H9 (cell line): ENCODE results near the gene MRPS16. TPM values are rescaled to one million over a fixed set of nuclear protein-coding genes. Genes with fewer than 3 reads are reported as not detected.

Source experiments
- DNase-seq: peaks from one replicate; pipeline ENCODE4 v3.0.0-alpha.2; 2017
- H2AFZ ChIP-seq: one replicate; pipeline ENCODE4 v1.6.1; 2013; ENCODE audit warnings: mild to moderate bottlenecking, low read length, control low read depth, moderate library complexity
- H2AK5ac ChIP-seq: 2 replicates; pipeline ENCODE4 v1.6.1; 2013; ENCODE audit warnings: low read length, control low read depth, mixed read lengths; ENCODE audit not compliant: insufficient read length
- H2BK120ac ChIP-seq: one replicate; pipeline ENCODE4 v1.6.1; 2013; ENCODE audit warnings: low read depth, mild to moderate bottlenecking, low read length, control low read depth, inconsistent platforms; ENCODE audit not compliant: poor library complexity, severe bottlenecking
- H2BK12ac ChIP-seq: 2 replicates; pipeline ENCODE4 v1.6.1; 2013; ENCODE audit warnings: low read length, control low read depth, mixed read lengths, low read depth; ENCODE audit not compliant: insufficient read length
- H2BK15ac ChIP-seq: 2 replicates; pipeline ENCODE4 v1.6.1; 2013; ENCODE audit warnings: low read depth, low read length, control low read depth
- H2BK20ac ChIP-seq: one replicate; pipeline ENCODE4 v1.6.1; 2013; ENCODE audit warnings: low read depth, mild to moderate bottlenecking, low read length, control low read depth, inconsistent platforms; ENCODE audit not compliant: poor library complexity, severe bottlenecking
- H2BK5ac ChIP-seq: 2 replicates; pipeline ENCODE4 v1.6.1; 2013; ENCODE audit warnings: low read length, control low read depth, mixed read lengths; ENCODE audit not compliant: insufficient read length
- H3K14ac ChIP-seq: 2 replicates; pipeline ENCODE4 v1.6.1; 2013; ENCODE audit warnings: low read length, control low read depth; ENCODE audit not compliant: insufficient read depth
- H3K18ac ChIP-seq: 2 replicates; pipeline ENCODE4 v1.6.1; 2013; ENCODE audit warnings: low read depth, mild to moderate bottlenecking, mixed read lengths, low read length, control low read depth; ENCODE audit not compliant: insufficient read length
- H3K23ac ChIP-seq: 2 replicates; pipeline ENCODE4 v1.6.1; 2013; ENCODE audit warnings: low read length, control low read depth, mixed read lengths, low read depth; ENCODE audit not compliant: insufficient read length
- H3K23me2 ChIP-seq: 2 replicates; pipeline ENCODE4 v1.6.1; 2013; ENCODE audit warnings: low read depth, mild to moderate bottlenecking, mixed read lengths, low read length, control low read depth; ENCODE audit not compliant: insufficient read length, poor library complexity, severe bottlenecking
- H3K27ac ChIP-seq: 2 replicates; pipeline ENCODE4 v1.5.1; 2013; ENCODE audit warnings: low read length, control low read depth, mixed read lengths, low read depth; ENCODE audit not compliant: insufficient read length
- H3K27me3 ChIP-seq: 2 replicates; pipeline ENCODE4 v1.6.1; 2013; ENCODE audit warnings: low read length, control low read depth, inconsistent platforms; ENCODE audit not compliant: insufficient read depth
- H3K4ac ChIP-seq: 2 replicates; pipeline ENCODE4 v1.6.1; 2013; ENCODE audit warnings: low read depth, mild to moderate bottlenecking, control low read depth, inconsistent platforms, low read length, moderate library complexity
- H3K4me1 ChIP-seq: 2 replicates; pipeline ENCODE4 v1.6.1; 2013; ENCODE audit warnings: low read length, control low read depth, inconsistent platforms; ENCODE audit not compliant: insufficient read depth
- H3K4me2 ChIP-seq: 2 replicates; pipeline ENCODE4 v1.6.1; 2013; ENCODE audit warnings: low read length, control low read depth, mixed read lengths; ENCODE audit not compliant: insufficient read length, insufficient read depth
- H3K56ac ChIP-seq: 2 replicates; pipeline ENCODE4 v1.6.1; 2013; ENCODE audit warnings: low read depth, mild to moderate bottlenecking, mixed read lengths, low read length, control low read depth; ENCODE audit not compliant: insufficient read length
- H3K79me1 ChIP-seq: 2 replicates; pipeline ENCODE4 v1.6.1; 2013; ENCODE audit warnings: low read depth, mild to moderate bottlenecking, moderate library complexity, low read length, control low read depth, inconsistent platforms; ENCODE audit not compliant: insufficient read depth, poor library complexity, severe bottlenecking
- H3K79me2 ChIP-seq: 2 replicates; pipeline ENCODE4 v1.6.1; 2013; ENCODE audit warnings: low read length, control low read depth, inconsistent platforms; ENCODE audit not compliant: insufficient read depth
- H3K9ac ChIP-seq: 2 replicates; pipeline ENCODE4 v1.6.1; 2013; ENCODE audit warnings: low read length, control low read depth, mixed read lengths; ENCODE audit not compliant: insufficient read length; ENCODE audit errors: extremely low read depth
- H3K9me3 ChIP-seq: one replicate; pipeline ENCODE4 v1.6.1; 2013; ENCODE audit warnings: low read depth, low read length, inconsistent platforms; ENCODE audit not compliant: control insufficient read depth
- H3T11ph ChIP-seq: one replicate; pipeline ENCODE4 v1.6.1; 2013; ENCODE audit warnings: mild to moderate bottlenecking, low read length, control low read depth, inconsistent platforms
- H4K20me1 ChIP-seq: one replicate; pipeline ENCODE4 v1.6.1; 2013; ENCODE audit not compliant: control insufficient read depth, insufficient read length, insufficient read depth
- H4K5ac ChIP-seq: 2 replicates; pipeline ENCODE4 v1.6.1; 2013; ENCODE audit warnings: low read depth, mild to moderate bottlenecking, mixed read lengths, low read length, control low read depth; ENCODE audit not compliant: insufficient read length
- H4K8ac ChIP-seq: replicated peaks from 2 replicates; pipeline ENCODE4 v1.6.1; 2013; ENCODE audit warnings: low read length, control low read depth, mixed read lengths, low read depth; ENCODE audit not compliant: insufficient read length
- H4K91ac ChIP-seq: 2 replicates; pipeline ENCODE4 v1.6.1; 2013; ENCODE audit warnings: low read depth, mild to moderate bottlenecking, moderate library complexity, mixed read lengths, low read length, control low read depth; ENCODE audit not compliant: insufficient read length
- H3K27ac Mint-ChIP-seq, 3 experiments: 2 replicates in 2 of 3; 3 replicates in 1 of 3; pipeline ENCODE4 v1.8.0; 2020 to 2021; ENCODE audit warnings: mixed read lengths in 3 of 3, mild to moderate bottlenecking in 1 of 3, moderate library complexity in 1 of 3
- H3K27me3 Mint-ChIP-seq: 2 replicates; pipeline ENCODE4 v1.8.0; 2021; ENCODE audit warnings: low read depth, mild to moderate bottlenecking, moderate library complexity, mixed read lengths
- H3K36me3 Mint-ChIP-seq, 3 experiments: 2 replicates in 2 of 3; 3 replicates in 1 of 3; pipeline ENCODE4 v1.8.0; 2020 to 2021; ENCODE audit warnings: low read depth in 3 of 3, mixed read lengths in 3 of 3; ENCODE audit not compliant: insufficient read depth in 1 of 3
- H3K4me1 Mint-ChIP-seq, 2 experiments: 2 replicates each; pipeline ENCODE4 v1.8.0; 2020; ENCODE audit warnings: mixed read lengths in 2 of 2
- H3K4me3 Mint-ChIP-seq, 2 experiments: 2 replicates in 1 of 2; 3 replicates in 1 of 2; pipeline ENCODE4 v1.8.0; 2020 to 2021; ENCODE audit warnings: mild to moderate bottlenecking in 2 of 2, mixed read lengths in 2 of 2, moderate library complexity in 1 of 2
- H3K9me3 Mint-ChIP-seq, 2 experiments: 2 replicates in 1 of 2; 3 replicates in 1 of 2; pipeline ENCODE4 v1.8.0; 2020; ENCODE audit warnings: mild to moderate bottlenecking in 2 of 2, mixed read lengths in 2 of 2, moderate library complexity in 1 of 2
- WGBS: extraction: QIAGEN DNeasy Blood & Tissue Kit; methylation state at CpG from one replicate; pipeline ENCODE4 v1.1.7; 2013; ENCODE audit warnings: missing lambda C conversion rate, low lambda C conversion rate, mixed read lengths; ENCODE audit not compliant: insufficient read length; ENCODE audit errors: extremely low coverage; 5-methylcytosine and 5-hydroxymethylcytosine counted together
- total RNA-seq: library from RNA; stranded (reverse); gene quantifications from 2 replicates; pipeline ENCODE4 v1.2.1, GENCODE V29; 2021
- TF ChIP-seq, protein P1 (sequence below): fragments of 200-600 bp; sonication (generic); conservative IDR thresholded peaks from 3 replicates; pipeline ENCODE4 v1.8.0; 2021; ENCODE audit warnings: antibody characterized with exemption, mild to moderate bottlenecking

MRPS16 gene
- total RNA-seq, 1 experiment from 2014 or later: 122 TPM

DNA sequence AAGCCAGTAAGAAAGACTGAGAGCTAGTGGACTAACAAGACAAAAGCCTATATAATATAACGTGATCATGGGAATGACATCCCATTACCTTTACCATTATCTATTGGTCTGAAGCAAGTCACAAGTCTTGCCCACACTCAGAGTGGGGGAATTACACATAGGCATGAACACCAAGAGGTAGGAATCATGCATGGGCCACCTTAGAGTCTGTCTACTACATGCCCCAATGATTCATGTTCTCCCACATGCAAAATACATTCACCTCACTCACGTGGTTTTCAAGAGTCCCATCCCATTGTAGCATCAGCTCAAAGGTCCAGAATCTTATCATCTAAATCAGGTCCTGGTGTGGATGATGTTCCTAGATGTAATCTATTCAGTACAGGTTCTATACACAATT, 34.8 kb downstream of the MRPS16 start:
- Histone ChIP-seq H3K56ac (no peak overlapping the region), H2BK15ac (no peak overlapping the region), H2BK120ac (no peak overlapping the region), H3K9ac (no peak overlapping the region), H3K14ac (no peak overlapping the region), H4K91ac (no peak overlapping the region), H4K5ac (no peak overlapping the region), H2AFZ (no peak overlapping the region), H3K4ac (no peak overlapping the region), H3K9me3 (no peaks in the 10 kb centered on the region), H4K8ac (no peak overlapping the region), H3K27me3 (no peaks in the 10 kb centered on the region), H2BK12ac (no peak overlapping the region), H3K79me2 (no peaks in the 10 kb centered on the region; the same call in 1 of the 2 replicates), H2AK5ac (no peak overlapping the region), H3K23ac (no peak overlapping the region), H3T11ph (no peak overlapping the region), H3K4me1 (no peaks in the 10 kb centered on the region), H2BK20ac (no peak overlapping the region), H2BK5ac (no peak overlapping the region), H3K27ac (no peak overlapping the region), H3K79me1 (no peaks in the 10 kb centered on the region), H3K23me2 (no peaks in the 10 kb centered on the region), H4K20me1 (no peaks in the 10 kb centered on the region), H3K4me2 (no peak overlapping the region), H3K18ac (no peak overlapping the region)
- TF ChIP-seq, protein P1, sequence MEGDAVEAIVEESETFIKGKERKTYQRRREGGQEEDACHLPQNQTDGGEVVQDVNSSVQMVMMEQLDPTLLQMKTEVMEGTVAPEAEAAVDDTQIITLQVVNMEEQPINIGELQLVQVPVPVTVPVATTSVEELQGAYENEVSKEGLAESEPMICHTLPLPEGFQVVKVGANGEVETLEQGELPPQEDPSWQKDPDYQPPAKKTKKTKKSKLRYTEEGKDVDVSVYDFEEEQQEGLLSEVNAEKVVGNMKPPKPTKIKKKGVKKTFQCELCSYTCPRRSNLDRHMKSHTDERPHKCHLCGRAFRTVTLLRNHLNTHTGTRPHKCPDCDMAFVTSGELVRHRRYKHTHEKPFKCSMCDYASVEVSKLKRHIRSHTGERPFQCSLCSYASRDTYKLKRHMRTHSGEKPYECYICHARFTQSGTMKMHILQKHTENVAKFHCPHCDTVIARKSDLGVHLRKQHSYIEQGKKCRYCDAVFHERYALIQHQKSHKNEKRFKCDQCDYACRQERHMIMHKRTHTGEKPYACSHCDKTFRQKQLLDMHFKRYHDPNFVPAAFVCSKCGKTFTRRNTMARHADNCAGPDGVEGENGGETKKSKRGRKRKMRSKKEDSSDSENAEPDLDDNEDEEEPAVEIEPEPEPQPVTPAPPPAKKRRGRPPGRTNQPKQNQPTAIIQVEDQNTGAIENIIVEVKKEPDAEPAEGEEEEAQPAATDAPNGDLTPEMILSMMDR: no peak
- Mint-ChIP-seq H3K4me1 (no peaks in the 10 kb centered on the region), H3K27me3 (no peaks in the 10 kb centered on the region), H3K9me3 (no peaks in the 10 kb centered on the region), H3K27ac (no peak overlapping the region), H3K4me3 (no peak overlapping the region), H3K36me3 (peaks cover 0 to 11% (median 10%) of the 10 kb centered on the region in 3 experiments; a peak in 5 of 7 replicates)
- WGBS: no CpG with 5 or more reads among the region's 2 CpGs
- DNase-seq: no peak
